BJ (cell line): ENCODE data around the gene NPAS2. TPM values are rescaled to one million over a fixed set of nuclear protein-coding genes. Genes with fewer than 3 reads are reported as not detected.

Experiments used
- CTCF ChIA-PET: fragments of 350-600 bp; formaldehyde crosslinking; extraction: SDS; loops from one replicate; lab custom pipeline; 2021; ENCODE audit warnings: antibody characterized with exemption, inconsistent platforms; lab: Yijun Ruan, JAX
- POLR2A ChIA-PET: fragments of 300-600 bp; sonication (Branson Sonifier 250); formaldehyde crosslinking; extraction: SDS; loops from one replicate; lab custom pipeline; 2021; ENCODE audit warnings: antibody characterized with exemption; lab: Charles Lee
- DNase-seq: peaks from one replicate; pipeline ENCODE4 v3.0.0-alpha.2; 2011; ENCODE audit warnings: low read depth
- H3K27me3 ChIP-seq: 2 replicates; pipeline ENCODE4 v1.6.0; 2011; ENCODE audit warnings: low read length; ENCODE audit not compliant: control insufficient read depth, insufficient read depth
- H3K36me3 ChIP-seq: 2 replicates; pipeline ENCODE4 v1.5.1; 2011; ENCODE audit warnings: low read length; ENCODE audit not compliant: control insufficient read depth, insufficient read depth
- H3K4me3 ChIP-seq: 2 replicates; pipeline ENCODE4 v1.5.1; 2011; ENCODE audit warnings: low read depth, mild to moderate bottlenecking, control low read depth, low read length
- CTCF ChIP-seq: IDR thresholded peaks from 2 replicates; pipeline ENCODE4 v1.5.1; 2011; ENCODE audit warnings: low read depth, mild to moderate bottlenecking, control low read depth, inconsistent platforms, low read length, moderate library complexity; ENCODE audit not compliant: insufficient read depth
- polyA plus RNA-seq: library from polyadenylated mRNA; depleted of rRNA; stranded (reverse); fragments of >200 nt; gene quantifications from 2 replicates; pipeline ENCODE4 v1.2.3, GENCODE V29; 2011

Gene NPAS2
- polyA plus RNA-seq, 1 experiment, result 13.1 TPM

- Histone ChIP-seq H3K27me3 (no peaks in the 10 kb centered on the region), H3K4me3 (no peak overlapping the region), H3K36me3 (no peaks in the 10 kb centered on the region)
- no peak for DNase-seq
- TF ChIP-seq CTCF, result no peak
- ChIA-PET POLR2A (no interaction called here), CTCF (no interaction called here)
Measured at GRCh38 chr2:100962366-100963025, 142.6 kb downstream of the NPAS2 start.

GRCh38 chr2:100963026-100963375 is 143.1 kb downstream of the NPAS2 start:
- POLR2A ChIA-PET, result no interaction called here
- Histone ChIP-seq H3K4me3 (no peak overlapping the region), H3K27me3 (no peaks in the 10 kb centered on the region), H3K36me3 (no peaks in the 10 kb centered on the region)
- no peak for DNase-seq
- TF ChIP-seq CTCF, result no peak
- CTCF ChIA-PET, result no interaction called here

- no peaks in the 10 kb centered on the region; the same call in 1 of the 2 replicates for H3K36me3 ChIP-seq
- ChIA-PET CTCF (interaction anchor here (0.6 to 3.7 kb wide), 5 partner anchors 9 to 242 kb away, joined by 3 to 16 read pairs (median 4); no protein-coding TSS in a partner anchor), POLR2A (no interaction called here)
- no peaks in the 10 kb centered on the region for H3K27me3 ChIP-seq
- TF ChIP-seq CTCF, result no peak
- no peak overlapping the region for H3K4me3 ChIP-seq
- no peak for DNase-seq
Measured at GRCh38 chr2:100964222-100964621, 144.3 kb downstream of the NPAS2 start.

- POLR2A ChIA-PET, result interaction anchor here (0.6 kb wide), 1 partner anchor 16 kb away, joined by 3 read pairs; no protein-coding TSS in a partner anchor
- Histone ChIP-seq H3K36me3 (no peaks in the 10 kb centered on the region; the same call in none of the 2 replicates), H3K27me3 (no peaks in the 10 kb centered on the region), H3K4me3 (no peak overlapping the region)
- DNase-seq, result no peak
- CTCF ChIA-PET, result interaction anchor here (0.6 to 3.7 kb wide), 5 partner anchors 8 to 242 kb away, joined by 3 to 16 read pairs (median 4); no protein-coding TSS in a partner anchor
- TF ChIP-seq CTCF, result no peak
Measured at GRCh38 chr2:100964681-100965169, 144.8 kb downstream of the NPAS2 start.

GRCh38 chr2:100965596-100965995 is 145.7 kb downstream of the NPAS2 start:
- H3K36me3 ChIP-seq, result peaks cover 3% of the 10 kb centered on the region
- TF ChIP-seq CTCF, result no peak
- H3K27me3 ChIP-seq, result no peaks in the 10 kb centered on the region
- no peak for DNase-seq
- ChIA-PET POLR2A (no interaction called here), CTCF (interaction anchor here (1.3 to 3.7 kb wide), 3 partner anchors 17 to 236 kb away, joined by 3 to 16 read pairs (median 7); no protein-coding TSS in a partner anchor)
- H3K4me3 ChIP-seq, result no peak overlapping the region
